Lower leg skin (tissue), 4 donors: ENCODE results near the gene OR2W1. TPM values are rescaled to one million over a fixed set of nuclear protein-coding genes. Genes with fewer than 3 reads are reported as not detected.

Experiments used
- total RNA-seq, 4 donors: library from RNA; depleted of rRNA; stranded (reverse); fragments of >200 nt; gene quantifications; one replicate each; pipeline ENCODE4 v1.1.0, GENCODE V29; 2016

Gene OR2W1
- total RNA-seq, 4 donors from 2014 or later = not detected

Other genes with a start within 250 kb of the OR2W1 start
- gene TRIM27, start 121.2 kb downstream of the OR2W1 start, total RNA-seq = 10 to 100 TPM; 32.2 to 38.9 (median 35.6) TPM
- 1 to 10 TPM in 2 of 4 donors, under 1 TPM in 1, not detected in 1; 0.69 to 1.4 (median 1.1) TPM for gene ZNF311, start 39.9 kb downstream of the OR2W1 start, total RNA-seq
- gene OR2B3, start 42.1 kb upstream of the OR2W1 start, total RNA-seq = not detected
- gene OR2J1, start 54.3 kb upstream of the OR2W1 start, total RNA-seq = not detected
- not detected for gene OR2J3, start 62.9 kb upstream of the OR2W1 start, total RNA-seq
- gene OR2J2, start 125.7 kb upstream of the OR2W1 start, total RNA-seq = not detected